ENCODE measurements around the gene BMPR1A.
A peak's percentile ranks its signal among the peaks of the same experiment; 100 is the strongest.

BMPR1A gene

DNA sequence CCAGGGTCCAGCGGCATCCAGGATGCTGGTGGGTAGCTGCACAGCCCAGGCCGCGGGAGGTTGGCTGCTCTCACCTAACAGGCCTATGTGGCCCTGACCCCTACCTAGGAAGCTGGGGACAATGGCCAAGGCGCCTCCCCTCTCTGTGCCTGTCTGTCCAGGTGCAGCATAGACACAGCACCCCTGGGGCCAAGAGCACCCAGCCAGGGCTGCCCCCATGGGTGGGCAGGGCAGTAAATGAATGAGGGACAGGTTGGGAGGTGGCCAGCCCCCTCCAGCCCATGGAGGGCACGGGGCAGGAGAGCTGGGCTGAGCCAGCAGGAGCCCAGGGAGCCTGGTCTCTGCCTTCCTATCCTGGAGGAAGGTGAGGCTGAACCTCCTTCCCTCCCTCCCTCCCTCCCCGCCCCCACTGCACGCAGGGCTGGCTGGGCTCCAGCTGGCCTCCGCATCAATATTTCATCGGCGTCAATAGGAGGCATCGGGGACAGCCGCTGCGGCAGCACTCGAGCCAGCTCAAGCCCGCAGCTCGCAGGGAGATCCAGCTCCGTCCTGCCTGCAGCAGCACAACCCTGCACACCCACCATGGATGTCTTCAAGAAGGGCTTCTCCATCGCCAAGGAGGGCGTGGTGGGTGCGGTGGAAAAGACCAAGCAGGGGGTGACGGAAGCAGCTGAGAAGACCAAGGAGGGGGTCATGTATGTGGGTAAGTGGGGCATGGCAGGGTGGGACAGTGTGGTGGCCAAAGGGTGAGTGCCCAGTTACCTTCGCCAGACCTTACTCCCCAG lies 201.9 kb downstream of the BMPR1A start, which contains the start of gene SNCG:
Gene SNCG, plus strand, starts transcription at position 484 of the 785 bp plus-strand sequence. Its CDS starts 99 bp downstream, at position 583.
- no peak for DNase-seq

DNA sequence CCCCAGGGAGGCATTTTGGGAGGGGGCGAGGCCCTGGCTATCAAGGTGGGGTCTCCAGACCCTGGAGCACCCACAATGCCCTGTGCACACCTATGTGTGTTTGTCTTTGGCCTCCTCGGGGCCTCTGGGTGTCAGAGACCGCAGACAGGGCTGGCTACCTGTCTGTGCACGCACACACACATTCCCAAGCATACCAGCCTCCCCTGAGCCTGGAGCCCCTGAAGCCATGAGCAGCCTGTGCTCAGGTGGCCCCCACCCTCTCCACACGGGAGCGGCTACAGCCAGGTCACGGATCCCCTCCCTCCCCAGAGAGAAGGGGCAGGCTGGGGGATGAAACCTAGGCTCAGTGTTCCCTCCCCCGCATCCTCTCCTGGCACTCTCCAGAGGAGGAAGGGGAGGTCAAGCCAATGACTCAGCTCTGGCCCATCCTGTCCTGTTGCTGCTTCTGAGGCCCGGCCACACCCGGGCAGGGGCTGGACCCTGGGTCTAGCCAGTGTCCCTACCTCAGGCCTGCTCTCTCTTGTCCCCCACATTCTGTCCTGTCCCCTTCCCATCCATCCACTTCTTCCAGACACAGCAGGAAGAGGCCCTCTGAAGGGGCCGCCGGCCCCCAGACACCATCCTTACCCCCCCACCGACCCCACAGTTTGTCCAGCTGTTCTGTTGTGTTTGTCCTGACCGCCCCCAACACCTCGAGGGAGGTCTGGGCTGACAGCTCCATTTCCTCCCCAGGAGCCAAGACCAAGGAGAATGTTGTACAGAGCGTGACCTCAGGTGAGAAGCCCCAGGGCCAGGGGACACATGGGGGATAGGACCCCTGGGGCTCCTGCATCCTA lies 202.7 kb downstream of the BMPR1A start:
- DNase-seq: no peak

DNA sequence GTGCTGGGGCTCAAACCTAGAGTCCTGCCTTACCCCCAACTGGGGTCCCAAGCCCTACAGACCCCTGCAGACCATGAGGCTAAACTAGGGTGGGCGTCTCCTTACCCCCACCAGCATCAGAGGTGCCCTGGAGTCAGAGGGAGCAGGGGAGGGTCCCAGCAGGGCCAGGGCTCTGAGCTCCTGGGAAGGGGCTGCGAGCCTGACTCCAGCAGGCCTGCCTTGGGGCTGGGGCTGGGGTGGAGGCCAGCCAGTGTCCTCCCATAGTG lies 203.3 kb downstream of the BMPR1A start:
- no peak for DNase-seq

DNA sequence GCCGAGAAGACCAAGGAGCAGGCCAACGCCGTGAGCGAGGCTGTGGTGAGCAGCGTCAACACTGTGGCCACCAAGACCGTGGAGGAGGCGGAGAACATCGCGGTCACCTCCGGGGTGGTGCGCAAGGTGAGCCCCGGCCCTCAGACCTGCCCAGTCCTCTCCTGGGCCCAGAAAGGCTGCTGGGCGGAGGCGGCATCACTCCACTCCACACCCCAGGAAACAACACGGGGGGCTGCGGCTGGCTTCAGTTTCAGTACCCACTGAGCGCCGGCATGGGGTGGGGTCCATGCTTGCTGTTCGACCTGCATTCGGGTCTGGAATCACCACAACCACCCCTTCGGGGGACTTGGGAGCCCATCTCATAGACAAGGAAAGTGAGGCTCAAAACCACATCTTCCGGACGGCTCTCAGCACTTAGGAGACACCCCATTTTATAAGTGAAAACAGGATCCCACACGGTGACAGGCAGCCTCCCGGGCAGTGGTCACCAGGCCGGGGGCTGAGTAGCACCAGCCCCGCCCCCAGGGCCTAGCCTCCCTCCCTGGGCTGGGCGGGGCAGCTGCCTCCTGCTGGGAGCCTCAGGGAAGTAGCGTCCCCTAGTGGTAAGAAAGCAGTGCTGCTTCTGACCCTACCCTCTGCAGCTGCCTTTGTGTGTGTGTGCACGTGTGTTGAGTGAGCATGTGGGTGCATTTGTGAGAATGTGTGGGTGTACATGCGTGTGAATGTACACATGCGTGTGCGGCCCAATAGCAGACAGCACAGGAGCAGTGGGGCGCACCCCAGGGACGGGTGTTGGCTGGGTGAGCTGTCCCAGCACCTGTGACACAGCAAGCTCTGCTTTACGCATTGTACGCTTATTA lies 203.8 kb downstream of the BMPR1A start:
- DNase-seq: peak in 1 of 2 donors; percentile 44

DNA sequence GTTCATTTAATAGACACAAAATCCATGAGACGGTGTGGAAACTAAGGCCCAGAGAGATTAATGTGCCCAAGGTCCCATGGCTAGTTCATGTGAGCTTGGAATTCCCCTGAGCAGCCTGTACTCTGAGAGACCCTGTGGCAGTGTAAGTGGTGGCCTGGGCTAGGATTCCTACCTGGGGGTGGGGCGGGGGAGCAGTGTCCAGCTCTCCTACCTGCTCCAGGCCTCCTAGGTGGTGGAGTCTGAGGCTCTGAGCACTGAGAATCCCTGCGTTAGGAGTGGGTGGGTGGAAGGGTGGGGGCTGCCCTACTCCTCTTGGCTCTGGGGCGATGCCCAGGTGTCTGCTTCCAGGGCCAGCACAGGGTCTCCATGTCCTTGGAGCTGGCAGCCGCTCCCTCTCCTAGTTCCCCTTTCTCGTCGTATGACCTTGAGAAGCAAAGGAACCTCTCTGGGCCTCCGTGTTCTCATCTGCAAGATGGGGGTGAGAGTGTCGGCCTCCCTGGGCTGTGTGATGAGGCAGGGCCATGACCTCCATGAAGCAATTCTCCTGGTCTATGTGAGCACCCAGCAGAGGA lies 204.5 kb downstream of the BMPR1A start:
- no peak for DNase-seq

DNA sequence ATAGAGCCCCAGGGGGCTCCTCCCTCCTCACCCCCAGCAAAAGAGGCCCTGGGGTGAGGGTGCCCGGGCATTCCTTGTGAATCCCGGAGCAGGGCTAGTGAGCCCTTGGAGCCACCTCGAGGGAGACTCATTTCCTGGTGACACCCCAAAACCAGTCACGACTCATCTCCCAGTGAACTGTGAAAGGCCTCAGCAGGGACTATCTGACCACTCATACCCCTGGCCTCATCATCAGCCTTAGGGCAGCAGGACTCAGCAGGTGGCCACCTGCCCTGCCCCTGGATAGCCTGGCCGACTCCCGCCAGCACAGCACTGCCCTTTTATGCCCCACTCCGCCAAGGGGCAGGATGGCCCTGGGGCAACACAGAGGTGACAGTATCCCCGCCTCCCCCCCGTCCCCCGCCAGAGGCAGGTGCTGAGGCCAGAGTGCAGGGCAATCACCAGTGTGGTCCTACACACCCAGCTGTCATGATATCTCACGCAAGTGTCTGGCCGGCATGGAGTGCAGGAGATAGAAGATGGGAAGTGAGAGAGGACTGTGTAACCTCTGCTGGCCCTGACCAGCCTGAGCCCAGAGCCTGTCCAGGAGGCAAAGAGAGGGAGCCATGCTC lies 205.2 kb downstream of the BMPR1A start:
- DNase-seq: no peak

DNA sequence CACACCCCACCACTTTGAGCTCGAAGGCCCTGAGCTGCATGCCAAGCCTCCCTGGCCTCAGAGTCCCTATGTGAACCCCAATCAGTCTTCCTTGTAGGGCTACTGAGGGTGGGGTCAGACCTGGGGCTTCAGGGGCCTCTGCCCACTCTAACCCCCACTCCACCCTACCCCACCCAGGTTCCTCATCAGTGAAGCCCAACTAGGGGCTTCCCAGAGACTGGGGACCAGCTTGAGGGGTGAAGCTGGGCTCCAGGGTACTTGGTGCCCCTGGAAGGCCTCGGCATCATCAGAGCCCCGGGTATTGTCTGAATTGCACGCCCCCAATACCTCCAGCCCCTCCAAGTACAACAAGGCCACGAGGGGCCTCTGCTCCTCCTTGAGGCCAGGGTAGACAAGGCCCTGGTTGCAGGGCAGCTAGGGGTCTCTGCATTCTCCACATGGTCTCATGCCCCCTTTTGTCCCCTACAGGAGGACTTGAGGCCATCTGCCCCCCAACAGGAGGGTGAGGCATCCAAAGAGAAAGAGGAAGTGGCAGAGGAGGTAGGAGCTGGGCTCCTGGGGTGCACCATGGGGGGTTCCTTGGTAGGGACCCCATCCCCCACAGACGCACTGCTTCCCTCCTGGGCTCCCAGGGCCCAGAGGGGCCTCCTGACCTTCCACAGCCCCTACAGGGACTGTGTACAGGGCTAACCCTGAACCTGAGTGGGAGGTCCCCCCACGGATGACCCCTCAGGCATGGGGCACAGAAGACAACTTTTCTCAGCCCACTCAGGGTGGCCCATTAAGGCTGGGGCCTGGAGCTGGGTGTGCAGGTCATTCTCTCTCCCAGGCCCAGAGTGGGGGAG lies 205.9 kb downstream of the BMPR1A start:
- no peak for DNase-seq

DNA sequence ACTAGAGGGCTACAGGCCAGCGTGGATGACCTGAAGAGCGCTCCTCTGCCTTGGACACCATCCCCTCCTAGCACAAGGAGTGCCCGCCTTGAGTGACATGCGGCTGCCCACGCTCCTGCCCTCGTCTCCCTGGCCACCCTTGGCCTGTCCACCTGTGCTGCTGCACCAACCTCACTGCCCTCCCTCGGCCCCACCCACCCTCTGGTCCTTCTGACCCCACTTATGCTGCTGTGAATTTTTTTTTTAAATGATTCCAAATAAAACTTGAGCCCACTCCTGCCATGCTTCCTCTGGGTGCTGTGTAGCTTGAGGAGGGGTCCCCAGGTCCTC lies 206.5 kb downstream of the BMPR1A start:
- DNase-seq: no peak

DNA sequence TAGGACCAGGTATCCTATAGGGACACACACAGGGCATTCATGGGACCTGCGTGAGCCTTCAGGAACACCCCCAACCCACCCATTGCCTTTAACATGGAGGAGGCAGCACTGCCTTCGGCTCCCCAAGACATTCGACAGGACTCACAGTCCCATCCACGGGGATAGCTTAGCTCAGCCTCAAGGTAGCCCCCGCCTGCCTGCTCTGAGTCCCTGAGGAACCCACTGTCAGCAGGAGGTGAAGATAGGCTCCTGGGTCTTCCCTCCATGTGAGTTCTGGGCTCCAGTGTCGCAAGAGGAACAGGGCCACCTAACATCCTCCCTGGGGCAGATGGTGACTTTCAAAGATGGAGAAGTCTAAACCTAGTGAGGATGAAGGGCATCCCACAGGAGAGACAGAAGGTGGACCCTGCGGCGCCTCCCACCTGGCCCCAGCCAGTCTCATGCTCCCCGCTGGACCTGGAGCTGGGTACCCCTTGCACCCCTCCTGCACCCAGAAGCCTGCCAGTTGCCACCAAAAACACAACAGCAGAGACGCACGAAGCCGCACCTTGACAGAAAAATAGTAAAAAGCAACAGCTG lies 207.0 kb downstream of the BMPR1A start:
- no peak for DNase-seq

DNA sequence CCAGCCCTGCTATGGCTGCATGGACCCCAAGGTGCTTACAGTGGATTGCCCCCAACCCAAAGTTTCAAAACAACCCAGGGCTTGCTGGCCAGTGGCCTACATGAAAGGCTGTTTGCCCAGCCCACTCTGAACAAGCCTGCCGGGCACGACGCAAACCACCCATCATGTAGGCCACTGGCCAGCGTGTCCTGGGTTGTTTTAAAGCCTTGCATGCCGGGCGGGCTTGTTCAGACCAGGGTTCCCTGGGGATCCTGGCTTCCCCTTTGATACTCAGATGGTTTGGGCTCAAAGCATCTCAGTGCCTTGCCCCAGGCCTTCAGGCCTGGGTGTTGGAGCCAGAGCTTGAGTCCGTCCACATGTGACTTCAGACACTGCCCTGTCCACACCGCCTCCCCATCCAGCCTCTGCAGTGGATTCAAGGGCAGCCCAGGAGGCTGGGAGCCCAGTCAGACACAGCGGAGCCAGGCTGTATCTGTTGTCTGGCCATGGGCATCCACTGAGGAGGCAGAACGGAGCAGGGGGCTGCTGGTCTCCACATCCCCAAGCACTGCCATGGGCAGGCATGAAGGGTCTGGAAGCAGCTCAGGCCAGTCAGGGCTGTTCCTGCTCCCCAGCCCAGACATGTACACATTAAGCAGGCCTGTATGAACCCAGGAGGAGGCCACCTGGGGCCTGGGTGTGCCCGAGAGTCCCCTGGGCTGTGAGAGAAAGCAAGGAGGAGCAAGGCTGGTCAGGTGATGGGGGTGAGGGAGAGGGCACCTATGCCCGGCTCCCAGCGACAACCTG lies 207.8 kb downstream of the BMPR1A start:
- no peak for DNase-seq

DNA sequence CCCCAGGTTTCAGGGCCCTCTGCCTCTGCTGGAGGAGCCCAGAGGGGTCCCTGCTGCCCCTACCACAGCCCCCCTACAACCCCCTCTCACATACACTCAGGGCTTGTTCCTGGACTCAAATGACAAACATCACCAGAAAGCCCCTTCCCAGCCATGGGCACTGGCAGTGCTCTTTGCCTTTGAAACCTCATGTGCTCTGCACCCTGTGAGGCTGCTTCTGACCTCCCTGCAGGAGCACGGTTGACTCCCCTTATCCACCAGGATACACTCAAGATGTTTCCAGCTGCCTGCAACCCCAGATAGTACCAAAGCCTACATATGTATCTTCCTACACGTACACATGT lies 208.4 kb downstream of the BMPR1A start:
- DNase-seq: peak in 1 of 2 donors; percentile 14

DNA sequence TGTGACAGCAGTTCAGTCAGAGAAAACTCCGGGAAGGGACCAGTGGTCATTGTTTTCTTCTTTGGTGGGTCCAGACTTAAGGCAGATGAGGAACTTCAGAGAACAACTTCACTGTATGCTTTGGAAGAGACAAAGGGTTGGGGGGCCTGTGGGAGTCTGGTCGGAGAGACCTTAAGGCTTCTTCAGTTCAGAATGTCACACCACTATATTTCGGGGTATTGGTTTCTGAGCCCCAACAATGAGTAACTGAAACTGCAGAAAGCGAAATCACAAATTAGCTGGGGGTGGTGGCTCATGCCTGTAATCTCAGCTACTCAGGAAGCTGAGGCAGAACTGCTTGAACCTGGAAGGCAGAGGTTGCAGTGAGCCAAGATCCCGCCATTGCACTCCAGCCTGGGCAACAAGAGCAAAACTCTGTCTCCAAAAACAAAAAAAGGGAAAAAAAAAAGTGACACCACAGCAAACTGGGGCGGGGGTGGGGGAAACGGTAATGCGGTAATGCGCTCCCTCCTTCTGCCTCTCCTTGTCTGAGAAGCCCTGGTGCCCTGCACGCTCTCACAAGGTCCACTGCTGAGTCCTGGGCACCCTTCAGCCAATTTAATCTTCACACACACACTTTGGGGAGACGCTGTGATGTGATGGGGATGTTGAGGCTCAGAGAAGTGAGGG lies 209.7 kb downstream of the BMPR1A start:
- peak; percentile 23 to 24 for DNase-seq

DNA sequence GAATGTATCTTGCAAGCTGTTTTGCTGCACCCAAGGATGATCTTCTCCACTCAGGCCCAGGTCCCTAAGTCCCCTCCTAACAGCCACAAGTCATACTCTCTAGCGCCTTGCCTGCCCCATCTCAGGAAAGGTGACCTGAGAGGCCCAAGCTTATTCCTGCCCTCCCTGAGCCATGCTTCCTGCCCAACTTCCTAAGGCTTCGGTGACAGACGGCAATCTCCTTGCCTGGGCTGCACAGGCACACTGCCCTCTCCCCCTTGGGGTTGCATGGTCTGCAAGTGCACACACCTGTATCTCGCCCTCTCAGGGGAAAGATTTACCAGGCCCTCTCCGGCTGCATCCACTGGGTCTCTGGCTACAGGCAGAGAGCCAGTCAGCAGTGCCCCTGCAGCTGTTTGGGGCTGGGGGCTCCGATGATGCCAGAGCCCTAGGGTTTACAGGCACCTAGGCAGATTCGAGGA lies 211.1 kb downstream of the BMPR1A start:
- peak in 1 of 2 donors; percentile 15 for DNase-seq

DNA sequence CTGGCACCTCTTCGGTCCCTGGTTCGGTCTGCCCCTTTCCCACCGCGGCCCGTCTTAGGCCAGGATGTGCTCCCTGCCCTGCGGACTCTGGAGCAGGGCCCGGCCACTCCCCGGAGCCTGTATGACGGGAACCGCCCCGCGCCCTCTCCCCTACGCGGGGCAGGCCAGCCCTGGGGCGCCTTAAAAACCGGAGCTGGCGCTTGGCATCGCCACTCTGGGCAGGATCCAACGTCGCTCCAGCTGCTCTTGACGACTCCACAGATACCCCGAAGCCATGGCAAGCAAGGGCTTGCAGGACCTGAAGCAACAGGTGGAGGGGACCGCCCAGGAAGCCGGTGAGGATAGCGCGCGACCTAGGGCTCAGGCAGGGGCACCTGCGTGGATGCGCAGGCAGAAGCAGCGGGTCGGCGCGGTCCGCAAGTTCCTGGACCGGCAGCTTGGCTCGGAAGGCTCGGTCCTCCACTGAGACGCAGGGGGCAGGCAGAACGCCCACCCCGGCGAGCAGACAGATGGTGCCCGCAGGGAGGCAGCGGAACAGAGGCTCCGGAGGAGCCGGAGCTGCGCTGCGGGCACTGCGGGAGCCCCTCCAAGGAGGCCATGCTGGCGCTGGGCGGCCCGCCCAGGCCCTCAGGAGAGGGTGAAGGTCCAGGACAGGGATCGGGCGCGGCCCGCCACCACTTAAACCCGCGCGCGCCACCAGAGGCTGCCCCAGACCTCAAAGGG lies 212.0 kb downstream of the BMPR1A start, which contains the start of gene ADIRF:
Gene ADIRF, plus strand, starts transcription at position 212 of the 723 bp plus-strand sequence. Its CDS starts 63 bp downstream, at position 275.
- peak in 1 of 2 donors; percentile 21 for DNase-seq

DNA sequence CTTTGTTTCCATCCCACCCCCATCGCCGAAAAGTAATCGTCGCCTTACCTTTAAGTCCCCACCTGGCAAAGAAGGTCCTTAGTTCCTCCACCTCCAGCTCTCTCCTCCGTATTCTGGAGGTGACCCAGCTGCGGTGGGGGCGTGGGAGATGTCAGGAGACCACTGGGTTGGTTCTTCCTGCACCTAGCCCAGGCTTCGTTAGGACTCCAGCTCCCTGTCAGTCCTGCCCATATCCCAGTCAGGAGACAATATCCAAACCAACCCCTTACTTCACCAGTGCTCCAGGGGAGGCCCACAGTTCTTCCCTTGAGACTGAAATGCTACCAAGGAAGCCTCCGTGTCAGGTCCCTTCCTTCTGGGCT lies 212.6 kb downstream of the BMPR1A start:
- peak in 1 of 2 donors; percentile 17 for DNase-seq

DNA sequence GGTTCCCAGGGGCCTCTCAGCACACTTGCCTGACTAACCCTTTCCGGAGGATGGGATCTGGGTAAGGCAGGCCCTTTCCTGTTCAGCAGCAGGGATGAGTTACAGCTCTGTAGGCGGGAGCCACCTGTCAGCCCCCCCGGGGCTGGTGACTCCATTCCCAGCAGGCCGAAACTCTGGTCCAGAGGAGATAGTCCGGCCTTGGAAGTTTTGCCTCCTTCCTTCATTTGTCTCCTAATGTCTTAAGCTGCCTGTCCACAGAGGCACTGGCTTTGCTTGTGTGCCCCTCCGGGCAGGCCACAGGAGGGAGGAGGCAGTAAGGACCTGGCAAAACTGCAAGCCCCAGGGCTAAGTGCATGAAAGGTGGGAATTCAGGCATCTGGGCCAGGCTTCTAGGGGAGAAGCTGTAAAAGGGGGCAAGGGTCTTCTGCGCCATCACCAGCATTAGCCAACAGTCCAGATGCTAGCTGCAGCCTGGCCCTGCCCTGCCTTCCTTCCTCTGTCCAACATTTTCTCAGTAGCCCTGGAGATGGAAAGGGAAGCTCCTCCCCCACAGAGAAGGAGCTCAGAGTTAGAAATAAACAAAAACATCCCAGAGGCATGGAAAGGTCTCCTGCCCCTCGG lies 213.1 kb downstream of the BMPR1A start:
- DNase-seq: peak in 1 of 2 donors; percentile 16

DNA sequence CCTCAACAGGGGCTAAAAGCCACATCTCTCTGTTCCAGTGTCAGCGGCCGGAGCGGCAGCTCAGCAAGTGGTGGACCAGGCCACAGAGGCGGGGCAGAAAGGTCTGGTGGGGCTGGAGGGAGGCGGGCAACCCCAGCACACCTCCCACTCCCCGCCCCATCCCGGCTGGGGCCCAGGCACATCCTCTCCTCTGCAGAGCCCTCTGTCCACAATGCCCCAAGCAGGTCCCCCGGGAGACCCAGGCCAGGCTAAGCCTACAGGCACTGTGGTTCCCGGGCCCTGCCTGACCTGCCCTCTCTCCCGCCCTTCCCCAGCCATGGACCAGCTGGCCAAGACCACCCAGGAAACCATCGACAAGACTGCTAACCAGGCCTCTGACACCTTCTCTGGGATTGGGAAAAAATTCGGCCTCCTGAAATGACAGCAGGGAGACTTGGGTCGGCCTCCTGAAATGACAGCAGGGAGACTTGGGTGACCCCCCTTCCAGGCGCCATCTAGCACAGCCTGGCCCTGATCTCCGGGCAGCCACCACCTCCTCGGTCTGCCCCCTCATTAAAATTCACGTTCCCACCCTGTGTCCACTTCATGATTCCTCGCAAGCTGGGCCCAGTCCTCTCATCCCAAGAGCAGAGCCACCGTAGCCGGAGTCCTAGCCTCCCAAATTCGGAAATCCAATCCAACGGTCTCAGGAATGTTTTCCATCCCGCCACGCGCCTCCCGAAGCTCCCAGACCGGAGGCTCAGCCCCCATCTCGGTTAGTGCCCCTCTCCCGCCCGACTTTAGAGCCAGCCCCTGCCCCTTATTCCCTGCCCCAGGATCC lies 214.0 kb downstream of the BMPR1A start:
- DNase-seq: no peak

DNA sequence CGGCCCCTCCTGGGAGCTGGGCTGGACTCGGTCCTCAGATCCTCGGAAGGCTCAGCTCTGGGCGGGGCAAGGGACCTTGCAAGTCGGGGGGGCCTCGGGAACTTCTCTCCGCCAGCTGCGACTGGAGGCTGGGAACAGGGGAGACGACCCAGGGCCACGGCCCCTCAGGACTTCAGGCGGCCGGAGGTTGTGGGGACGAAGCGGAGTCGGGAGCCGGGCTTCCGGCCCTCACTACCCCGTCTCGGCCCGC lies 214.5 kb downstream of the BMPR1A start:
- no peak for DNase-seq

Measured in stimulated activated CD4-positive, alpha-beta T cell treated with anti-CD3 and anti-CD28 coated beads, Interleukin-2, amount 100 ng/mL, for 24 hours (primary cell).